ENCODE data around the gene SKA1.
A peak's percentile ranks its signal among the peaks of the same experiment; 100 is the strongest.
"Not testable (repeated sequence)": the region's sequence is repeated elsewhere in the genome, so short reads cannot be mapped to it uniquely, and the experiment has no call there.

SKA1 gene

DNA sequence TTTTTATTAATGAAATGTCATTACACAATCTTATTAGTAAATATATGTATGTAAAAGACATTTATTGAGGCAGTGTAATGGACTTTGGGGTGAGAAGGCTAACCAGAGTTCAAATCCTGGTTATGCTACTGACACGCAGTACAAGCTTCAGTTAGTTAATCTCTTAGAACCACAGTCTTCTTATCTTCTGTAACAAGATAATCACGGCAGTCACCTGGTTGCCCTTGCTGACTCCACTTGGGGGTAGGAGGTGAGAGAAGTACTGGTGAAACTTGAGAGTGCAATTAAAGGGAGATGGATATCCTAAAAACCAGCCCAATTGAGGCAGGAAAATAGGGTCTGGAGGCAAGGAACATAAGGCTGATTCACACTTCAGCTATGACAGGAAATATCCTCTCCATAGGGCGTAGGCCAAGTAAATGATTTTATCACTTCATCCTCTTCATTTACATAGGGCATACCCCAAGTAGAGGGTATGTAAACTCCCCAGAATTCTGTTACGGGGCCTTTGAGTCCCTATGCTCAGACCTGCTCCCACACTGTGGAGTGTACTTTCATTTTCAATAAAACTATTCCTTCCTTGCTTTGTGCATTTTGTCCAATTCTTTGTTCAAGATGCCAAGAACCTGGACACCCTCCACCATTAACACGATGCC, 21.3 kb downstream of the SKA1 start:
- no peak for DNase-seq

DNA sequence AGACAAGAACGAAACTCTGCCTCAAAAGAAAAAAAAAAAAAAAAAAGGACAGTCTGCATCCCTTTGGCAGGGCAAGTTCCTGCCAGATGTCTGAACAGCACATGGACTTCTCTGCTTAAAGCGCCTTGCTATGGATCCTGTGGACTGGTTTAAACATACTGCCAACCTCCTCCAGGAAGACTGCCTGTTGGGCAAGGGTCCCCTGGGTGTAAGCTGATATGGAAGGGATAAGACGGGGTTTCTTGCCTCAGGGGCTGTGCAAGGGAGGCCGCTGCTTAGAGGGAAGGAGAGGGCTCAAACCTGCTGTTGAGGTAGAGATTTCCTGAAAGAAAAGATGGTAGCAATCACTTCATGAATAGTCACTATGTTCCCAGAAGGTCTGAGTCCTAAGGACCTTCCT, 22.2 kb downstream of the SKA1 start:
- DNase-seq = no peak

DNA sequence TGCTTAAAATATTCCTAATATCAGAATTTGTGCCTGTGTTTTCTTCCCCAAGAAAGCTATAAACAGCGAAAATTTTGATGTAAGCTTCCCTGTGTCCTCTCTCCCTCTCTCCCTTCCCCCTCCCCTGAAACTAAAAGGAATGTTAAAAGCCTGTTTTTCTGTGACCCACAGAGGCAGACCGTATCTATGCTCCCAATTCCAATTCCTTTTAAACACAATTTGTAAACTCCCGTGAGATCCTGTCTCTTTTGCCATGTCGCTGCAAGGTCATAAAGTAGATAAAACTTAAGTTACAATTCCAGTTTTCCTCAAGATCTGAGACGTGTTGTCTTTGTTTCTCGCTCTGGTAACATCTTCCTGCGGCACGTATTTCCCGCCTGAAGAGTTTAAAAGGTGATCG, 23.3 kb downstream of the SKA1 start:
- no peak for DNase-seq

DNA sequence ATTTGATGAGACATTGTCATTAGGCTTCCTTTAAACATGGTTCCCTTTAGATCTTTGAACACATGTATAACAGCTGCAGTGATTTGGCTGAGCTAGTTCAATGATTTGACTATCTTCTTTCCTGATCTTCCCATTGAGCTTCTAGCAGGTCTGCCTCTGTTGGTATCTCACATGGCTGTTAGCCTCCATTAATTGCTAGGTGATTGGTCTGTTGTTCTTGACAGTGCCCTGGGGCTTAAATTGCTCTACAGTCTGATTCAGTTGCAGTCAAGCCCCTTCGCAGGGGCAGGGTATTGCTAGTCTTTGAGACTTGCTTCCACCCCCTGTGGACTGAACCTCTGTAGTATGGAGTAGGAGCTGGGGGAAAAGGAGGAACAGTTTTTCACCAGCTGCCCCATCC, 24.1 kb downstream of the SKA1 start:
- DNase-seq = no peak

DNA sequence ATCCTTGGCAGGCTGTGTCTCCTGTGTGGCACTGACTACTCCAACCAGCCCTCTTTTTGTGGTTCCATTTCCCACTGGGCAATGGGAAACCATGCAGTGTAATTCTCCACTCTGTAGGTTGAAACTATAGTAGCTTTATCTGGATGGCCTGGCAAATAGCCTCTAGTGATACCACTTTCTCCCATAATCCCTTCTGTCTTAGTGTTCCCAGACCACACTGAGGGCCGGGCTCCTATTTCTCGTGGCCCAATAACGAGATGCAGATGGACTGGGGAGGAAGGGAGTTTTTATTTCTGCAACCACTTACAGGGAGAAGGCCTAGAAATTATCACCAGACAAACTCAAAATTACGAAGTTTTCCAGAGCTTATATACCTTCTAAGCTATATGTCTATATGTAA, 24.7 kb downstream of the SKA1 start:
- DNase-seq = peak; percentile 10

DNA sequence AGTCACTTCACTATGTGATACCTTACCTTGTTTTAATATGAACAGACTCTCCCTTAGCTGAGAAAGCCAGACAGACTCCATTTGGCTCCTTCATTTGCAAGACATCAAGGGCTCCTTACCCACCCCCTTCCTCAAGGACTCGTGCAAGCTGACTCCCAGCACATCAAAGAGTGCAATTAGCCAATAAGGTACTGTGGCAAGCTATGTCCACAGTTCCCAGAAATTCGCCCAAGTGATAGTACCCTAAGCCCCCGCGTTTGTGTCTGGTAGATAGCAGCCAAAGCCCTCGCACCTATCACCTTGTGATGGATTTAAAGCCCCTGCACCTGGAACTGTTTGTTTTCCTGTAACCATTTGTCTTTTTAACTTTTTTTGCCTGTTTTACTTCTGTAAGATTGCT, 25.6 kb downstream of the SKA1 start:
- DNase-seq = not testable (repeated sequence)

DNA sequence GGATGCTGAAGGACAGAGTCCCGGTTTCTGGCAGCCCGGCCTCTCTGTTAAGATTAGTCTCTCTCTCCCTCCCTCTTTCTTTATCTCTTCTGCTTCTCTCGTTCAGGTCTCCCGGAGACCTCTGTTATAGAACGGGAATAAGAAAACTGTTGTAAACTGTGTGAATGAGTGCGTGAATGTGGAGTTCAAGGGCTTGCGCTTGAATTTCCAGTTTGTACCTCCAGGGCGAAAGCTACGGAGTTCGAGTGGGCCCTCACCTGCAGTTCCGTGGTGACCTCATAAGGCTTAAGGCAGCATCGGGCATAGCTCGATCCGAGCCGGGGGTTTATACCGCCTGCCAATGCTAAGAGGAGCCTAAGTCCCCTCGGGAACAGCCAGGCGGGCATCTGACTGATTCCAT, 26.4 kb downstream of the SKA1 start:
- DNase-seq = no peak

DNA sequence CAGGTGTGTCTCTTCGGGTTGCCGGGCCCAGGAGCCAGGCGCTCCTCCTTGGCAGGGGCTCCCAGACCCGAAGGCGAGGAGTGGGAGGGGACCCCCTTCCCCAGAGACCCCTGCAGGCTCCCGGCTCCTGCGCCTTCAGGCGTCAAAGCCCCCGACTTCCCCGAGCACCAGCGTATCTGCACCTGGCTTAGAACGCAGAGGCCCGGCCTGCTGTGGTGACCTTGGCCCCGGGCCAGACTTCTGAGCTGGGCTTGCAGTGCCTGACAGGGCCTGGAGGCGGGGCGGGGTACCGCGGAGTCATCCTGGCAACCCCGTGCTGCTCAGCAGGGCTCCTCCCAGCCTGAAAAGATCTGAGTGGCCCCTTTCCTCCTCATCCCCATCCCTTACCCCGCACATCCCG, 27.0 kb downstream of the SKA1 start:
- peak; percentile 10 for DNase-seq

DNA sequence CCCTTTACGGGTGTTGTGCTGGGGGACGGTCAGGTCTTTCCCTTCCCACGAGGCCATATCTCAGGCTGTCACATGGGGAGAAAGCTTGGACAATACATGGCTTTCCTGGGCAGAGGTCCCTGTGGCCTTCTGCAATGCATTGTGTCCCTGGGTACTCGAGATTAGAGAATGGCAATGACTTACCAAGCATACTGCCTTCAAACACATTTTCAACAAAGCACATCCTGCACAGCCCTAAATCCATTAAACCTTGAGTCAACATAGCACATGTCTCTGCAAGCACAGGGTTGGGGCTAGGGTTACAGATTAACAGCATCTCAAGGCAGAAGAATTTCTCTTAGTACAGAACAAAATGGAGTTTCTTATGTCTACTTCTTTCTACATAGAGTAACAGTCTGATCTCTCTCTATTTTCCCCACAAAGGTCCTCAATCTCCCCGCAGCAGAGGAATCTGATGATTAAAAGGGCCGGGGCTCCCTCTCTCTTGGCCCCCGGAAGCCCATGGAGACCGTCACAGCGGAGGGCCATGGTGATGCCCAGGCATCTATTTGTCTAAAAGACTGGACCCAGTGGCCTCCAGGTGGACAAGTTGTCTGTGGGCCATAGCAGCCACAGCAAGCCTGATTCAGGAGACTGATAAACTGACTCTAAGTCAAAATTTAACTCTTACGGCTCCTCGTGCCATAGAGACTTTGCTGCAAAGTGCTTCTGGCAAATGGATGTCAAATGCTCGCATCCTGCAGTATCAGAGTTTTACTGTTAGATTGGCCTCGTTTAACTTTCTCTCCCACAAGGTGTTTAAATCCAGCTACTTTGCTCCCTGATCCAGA, 30.1 kb downstream of the SKA1 start:
- DNase-seq = not testable (repeated sequence)

DNA sequence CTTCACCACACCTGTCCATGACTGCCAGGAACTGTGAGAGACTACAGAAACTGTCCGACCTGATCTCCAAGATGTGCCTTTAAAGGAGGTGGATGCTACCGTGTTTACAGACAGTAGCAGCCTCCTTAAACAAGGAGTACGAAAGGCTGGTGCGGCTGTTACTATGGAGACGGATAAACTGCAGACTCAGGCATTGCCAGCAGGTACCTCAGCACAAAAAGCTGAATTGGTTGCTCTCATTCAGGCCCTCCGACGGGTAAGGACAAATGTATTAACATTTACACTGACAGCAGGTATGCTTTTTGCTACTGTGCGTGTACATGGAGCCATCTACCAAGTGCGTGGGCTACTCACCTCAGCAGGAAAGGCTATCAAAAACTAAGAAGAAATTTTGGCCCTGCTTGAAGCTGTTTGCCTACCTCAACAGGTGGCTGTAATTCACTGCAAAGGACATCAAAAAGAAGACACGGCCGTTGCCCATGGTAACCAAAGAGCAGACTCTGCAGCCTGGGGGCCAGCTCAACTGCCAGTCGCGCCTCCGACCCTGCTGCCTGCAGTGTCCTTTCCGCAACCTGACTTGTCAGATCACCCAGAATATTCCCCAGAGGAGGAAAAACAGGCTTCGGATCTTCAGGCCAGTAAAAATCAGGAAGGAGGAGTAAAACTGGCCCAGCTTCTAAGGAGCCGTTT, 30.9 kb downstream of the SKA1 start:
- no peak for DNase-seq

DNA sequence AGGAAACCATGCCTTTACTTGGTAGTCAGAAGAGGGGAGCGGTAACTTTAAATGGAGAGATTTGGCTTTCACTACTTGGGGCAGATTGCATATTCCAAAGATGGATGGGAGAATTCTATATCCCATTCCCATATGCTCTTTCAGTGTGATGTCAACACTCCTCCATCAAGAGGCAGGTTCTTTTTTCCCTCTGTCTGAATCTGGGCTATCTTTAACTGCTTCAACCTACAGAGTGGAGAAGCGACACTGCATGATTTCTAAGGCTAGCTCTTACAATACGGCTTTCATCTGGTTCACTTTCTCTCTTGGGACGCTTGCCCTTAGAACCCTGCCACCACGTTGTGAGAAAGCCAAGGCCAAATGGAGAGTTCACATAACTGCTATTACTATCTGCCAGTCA, 34.4 kb downstream of the SKA1 start:
- no peak for DNase-seq

DNA sequence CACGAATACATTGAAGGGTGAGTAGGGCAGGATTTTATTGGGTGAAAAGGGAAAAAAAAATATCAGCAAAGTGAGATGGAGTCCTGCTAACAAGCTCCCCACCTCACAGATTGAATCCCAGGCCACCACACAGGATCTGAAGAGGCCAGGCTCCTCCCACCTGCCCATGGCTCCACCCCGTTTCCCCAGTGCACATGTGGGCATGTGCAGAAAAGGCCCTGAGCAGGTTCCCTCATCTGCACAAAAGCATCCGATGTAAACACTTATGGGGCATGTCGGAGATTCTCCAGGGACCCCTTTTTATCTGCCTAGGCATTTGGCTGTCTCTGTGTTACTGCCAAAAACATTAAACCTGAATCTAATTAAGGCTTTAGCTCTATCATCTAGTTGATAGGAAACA, 35.2 kb downstream of the SKA1 start:
- DNase-seq = no peak

DNA sequence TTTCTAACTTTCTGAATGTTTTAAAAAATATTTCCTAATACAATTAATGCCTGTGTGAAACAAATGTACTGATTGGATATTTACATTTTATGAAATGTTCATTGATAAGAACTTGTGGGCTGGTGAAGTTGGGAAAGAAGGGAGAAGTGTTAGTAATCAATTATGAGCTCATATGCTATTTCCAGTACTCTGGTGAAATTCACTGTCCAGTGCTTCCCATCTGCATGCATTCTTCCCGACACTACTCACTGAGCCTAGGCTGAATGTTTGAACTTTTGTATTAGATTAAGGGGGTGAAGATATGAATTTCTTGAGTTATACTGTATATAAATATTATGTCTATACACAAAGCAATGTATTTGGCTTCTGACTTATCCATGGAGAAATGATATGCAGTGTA, 36.0 kb downstream of the SKA1 start:
- no peak for DNase-seq

DNA sequence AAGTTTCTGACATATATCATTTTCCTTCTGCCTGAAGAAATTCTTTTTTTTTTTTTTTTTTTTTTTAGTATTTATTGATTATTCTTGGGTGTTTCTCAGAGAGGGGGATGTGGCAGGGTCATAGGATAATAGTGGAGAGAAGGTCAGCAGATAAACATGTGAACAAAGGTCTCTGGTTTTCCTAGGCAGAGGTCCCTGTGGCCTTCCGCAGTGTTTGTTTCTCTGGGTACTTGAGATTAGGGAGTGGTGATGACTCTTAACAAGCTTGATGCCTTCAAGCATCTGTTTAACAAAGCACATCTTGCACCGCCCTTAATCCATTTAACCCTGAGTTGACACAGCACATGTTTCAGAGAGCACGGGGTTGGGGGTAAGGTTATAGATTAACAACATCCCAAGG, 42.0 kb downstream of the SKA1 start:
- DNase-seq = not testable (repeated sequence)

DNA sequence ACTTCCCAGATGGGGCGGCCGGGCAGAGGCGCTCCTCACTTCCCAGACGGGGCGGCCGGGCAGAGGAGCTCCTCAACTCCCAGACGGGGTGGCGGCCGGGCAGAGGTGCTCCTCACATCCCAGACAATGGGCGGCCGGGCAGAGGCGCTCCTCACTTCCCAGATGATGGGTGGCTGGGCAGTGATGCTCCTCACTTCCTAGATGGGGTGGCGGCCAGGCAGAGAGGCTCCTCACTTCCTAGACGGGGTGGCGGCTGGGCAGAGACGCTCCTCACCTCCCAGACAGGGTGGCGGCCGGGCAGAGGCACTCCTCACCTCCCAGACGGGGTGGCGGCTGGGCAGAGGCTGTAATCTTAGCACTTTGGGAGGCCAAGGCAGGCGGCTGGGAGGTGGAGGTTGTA, 42.9 kb downstream of the SKA1 start:
- DNase-seq = not testable (repeated sequence)

DNA sequence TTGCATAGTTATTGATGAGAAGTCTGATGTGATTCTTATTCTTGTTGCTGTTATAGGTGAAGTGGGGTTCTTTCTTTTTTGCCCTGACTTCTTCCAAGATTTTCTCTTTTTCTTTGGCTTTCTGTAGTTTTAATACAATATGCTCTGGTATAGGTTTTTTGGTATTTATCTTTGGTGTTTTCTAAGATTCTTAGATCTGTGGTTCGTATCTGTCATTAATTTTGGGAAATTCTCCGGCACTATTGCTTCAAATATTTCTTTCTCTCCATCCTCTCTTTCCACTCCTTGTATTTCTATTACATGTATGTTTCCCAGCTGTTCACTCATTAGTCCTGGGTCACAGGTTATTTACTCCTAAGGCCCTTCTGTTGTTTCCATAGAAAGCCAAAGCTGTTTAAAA, 43.8 kb downstream of the SKA1 start:
- DNase-seq = no peak

DNA sequence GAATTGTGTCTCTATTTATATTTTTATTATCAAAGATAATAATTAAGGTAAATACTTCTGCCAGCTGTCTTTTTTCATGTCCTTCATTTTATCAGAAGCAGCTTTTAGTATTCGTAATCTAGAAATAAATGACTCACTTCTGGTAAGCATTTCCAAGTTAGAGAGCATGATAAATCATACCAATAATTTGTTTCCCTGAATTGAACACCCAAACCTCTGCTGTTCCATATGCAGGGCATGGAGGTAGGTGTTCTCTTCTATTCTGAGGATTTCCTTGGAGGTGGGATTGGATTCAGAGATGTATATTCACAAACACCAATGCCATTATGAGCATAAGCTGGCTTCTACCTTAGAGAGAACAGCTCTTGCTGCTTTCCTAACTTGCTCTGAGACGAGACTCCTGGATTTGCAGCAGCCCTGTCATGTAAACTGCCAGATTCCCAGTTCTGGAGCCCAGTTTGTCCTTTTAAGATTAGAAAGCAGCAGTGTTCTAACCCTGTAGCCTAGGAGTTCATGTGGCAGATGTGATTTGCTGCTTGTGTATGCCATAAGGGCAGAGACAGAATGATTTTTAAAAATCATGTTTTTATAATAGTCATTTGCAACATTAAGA, 47.5 kb downstream of the SKA1 start:
- no peak for DNase-seq

DNA sequence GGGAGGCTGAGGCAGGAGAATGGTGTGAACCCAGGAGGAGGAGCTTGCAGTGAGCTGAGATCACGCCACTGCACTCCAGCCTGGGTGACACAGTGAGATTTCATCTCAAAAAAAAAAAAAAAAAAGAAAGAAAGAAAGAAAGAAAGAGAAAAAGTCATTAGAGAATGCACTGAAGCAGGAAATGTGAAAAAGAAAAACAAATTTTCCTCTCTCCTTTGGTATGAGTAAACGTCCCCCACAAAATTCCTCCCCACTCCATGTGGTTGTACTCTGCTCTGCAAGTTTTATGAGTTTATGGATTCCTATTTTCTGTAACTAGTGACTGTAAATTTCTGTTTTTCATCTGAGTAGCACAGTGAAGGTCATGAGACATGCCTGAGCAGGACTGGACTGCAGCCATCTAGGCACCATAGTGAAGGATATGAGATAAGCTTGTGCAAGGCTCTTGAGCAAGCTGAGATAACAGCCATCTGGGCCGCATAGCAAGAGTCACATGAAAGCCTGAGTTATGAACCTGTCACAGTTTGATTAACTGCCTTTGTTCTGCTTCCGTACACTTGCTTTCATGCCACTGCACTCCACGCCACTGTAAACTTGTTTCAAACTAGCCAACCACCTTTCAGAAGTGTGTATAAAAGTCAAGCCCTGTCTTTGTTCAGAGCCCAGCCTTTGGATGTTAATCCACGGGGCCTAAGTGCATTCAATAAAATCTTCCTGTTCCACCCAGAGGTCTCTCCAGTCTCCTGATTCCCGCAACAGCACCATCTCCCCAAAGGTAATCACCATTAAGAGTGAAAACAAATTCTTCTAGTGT, 50.2 kb downstream of the SKA1 start:
- DNase-seq = no peak

DNA sequence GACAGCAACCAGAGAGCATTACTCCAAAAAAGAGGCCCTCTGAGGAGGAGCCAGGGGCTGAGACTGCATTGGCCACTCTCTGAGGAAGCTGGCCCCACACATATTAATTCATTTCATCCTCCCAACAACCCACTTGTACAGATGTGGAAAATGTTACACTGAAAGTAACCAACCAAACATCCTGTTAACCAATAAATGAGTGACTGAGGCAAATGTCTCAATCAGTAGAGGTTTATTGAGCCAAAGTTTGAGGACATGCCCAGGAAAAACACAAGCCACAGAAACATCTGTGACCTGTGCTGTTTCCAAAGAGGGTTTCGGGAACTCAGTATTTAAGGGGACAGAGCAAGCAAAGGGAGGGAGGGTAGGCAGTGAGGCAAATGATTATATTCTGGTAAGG, 53.0 kb downstream of the SKA1 start:
- no peak for DNase-seq

DNA sequence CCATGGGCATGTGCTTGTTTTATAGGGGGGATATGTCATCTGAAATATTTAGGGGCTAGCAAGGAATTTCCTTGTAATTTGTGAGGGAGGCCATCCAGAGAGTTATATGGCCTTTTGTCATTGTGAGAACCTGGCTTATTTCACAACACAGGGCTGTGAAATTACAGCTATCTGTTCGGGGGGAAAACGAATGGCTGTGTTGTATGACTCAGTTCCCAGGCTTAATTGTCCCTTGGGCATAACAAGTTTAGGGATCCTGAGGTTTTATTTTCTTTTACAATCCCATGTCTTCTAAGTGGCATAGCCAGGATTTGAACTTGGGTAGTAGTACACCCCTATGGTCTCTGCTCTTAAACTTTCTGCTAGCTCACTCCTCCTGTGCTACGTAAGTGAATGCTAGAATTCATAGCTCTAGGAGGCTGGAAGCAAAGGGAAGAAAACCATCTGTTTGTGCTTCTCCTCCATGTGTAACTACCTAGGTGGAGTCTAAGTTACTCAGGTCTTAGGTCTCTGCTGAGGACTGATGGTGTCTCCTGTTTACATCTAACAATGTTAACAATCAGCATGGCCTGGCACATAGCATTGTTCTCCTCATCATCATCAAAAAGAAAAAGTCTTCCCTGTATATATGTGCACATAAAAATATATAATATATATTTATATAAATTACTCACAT, 53.8 kb downstream of the SKA1 start:
- no peak for DNase-seq

DNA sequence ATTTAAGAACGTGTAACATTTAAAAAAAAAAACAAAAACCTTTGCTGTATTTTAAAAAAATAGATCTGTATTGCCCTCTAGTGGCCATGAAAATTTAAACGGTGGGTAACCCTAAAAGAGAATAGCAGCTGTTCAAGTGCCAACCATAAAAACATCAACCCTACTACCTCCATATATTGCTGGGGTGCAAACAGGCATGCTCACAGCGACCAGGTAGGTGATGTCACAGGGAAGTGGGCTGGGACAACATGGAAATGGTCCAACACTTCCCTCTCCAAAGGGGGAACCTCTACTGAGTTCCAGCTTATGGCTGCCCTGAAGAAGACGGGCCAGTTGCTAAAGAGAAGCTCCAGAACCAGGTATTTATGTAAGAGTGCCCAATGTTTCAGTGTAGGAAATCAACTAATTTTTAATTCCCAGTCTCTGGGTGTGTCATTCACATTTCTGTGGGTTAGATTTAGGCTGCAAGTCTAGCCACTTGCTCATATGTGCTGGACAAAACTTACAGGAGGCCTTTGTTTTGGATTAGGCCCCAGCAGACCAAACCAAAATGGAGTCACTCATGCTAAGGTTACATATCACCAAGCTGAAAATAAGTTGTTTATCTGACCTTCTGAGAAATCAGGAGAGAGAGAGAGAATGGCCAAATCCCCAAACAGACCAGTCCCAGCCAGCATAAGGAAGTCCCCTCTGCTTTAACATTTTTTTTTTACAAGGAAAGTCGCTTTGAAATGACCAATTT, 54.5 kb downstream of the SKA1 start:
- peak; percentile 5 for DNase-seq
